ENCODE results near the gene LDOC1.

The LDOC1 gene

DNA sequence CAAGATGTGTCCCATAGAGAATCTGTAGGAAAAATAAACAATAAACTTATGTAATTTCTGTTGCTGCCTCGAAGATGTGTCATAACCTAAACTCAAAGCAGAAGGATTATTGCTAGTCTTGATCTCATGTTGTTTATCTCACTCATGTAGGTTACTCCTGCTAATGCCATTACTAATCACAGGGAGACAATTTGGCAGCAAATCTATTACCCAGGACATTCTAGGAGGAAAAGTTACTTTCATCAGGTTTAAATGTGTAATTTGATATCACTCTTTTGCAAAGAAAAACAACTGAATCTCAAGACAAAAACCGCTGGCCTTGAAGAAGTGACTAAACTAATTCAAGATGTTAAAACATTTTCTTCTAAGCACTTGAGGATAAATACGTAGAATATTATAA is 34.0 kb downstream of the LDOC1 start:
- no peak for TF ChIP-seq ZC3H10 (CRISPR knock-in tag; IDR thresholded peaks at IDR 0.05)
- no peak for TF ChIP-seq OSR1 (CRISPR knock-in tag; IDR thresholded peaks at IDR 0.05)
- TF ChIP-seq, protein P1, sequence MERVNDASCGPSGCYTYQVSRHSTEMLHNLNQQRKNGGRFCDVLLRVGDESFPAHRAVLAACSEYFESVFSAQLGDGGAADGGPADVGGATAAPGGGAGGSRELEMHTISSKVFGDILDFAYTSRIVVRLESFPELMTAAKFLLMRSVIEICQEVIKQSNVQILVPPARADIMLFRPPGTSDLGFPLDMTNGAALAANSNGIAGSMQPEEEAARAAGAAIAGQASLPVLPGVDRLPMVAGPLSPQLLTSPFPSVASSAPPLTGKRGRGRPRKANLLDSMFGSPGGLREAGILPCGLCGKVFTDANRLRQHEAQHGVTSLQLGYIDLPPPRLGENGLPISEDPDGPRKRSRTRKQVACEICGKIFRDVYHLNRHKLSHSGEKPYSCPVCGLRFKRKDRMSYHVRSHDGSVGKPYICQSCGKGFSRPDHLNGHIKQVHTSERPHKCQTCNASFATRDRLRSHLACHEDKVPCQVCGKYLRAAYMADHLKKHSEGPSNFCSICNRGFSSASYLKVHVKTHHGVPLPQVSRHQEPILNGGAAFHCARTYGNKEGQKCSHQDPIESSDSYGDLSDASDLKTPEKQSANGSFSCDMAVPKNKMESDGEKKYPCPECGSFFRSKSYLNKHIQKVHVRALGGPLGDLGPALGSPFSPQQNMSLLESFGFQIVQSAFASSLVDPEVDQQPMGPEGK (CRISPR knock-in tag; IDR thresholded peaks at IDR 0.05; ENCODE audit: borderline replicate concordance) = no peak
- TF ChIP-seq PPARA (CRISPR knock-in tag; IDR thresholded peaks at IDR 0.05; ENCODE audit: borderline replicate concordance) = no peak
- no peak for TF ChIP-seq CSRNP3 (CRISPR knock-in tag; IDR thresholded peaks at IDR 0.05)
- TF ChIP-seq TOX (CRISPR knock-in tag; IDR thresholded peaks at IDR 0.05; ENCODE audit: borderline replicate concordance) = no peak
- no peak for TF ChIP-seq TSHZ2 (CRISPR knock-in tag; IDR thresholded peaks at IDR 0.05)
- TF ChIP-seq SNAI2 (CRISPR knock-in tag; IDR thresholded peaks at IDR 0.05) = no peak
- TF ChIP-seq CSDC2 (CRISPR knock-in tag; IDR thresholded peaks at IDR 0.05) = no peak
- no peak for TF ChIP-seq ZFP30 (CRISPR knock-in tag; IDR thresholded peaks at IDR 0.05)
- TF ChIP-seq ZNF8 (CRISPR knock-in tag; IDR thresholded peaks at IDR 0.05) = no peak
- no peak for TF ChIP-seq RARB (CRISPR knock-in tag; IDR thresholded peaks at IDR 0.05)
- no peak for TF ChIP-seq ARNTL (CRISPR knock-in tag; IDR thresholded peaks at IDR 0.05; ENCODE audit: borderline replicate concordance, low read depth)
- no peak for TF ChIP-seq BACH2 (CRISPR knock-in tag; IDR thresholded peaks at IDR 0.05; ENCODE audit: borderline replicate concordance)
- TF ChIP-seq GLIS3 (CRISPR knock-in tag; IDR thresholded peaks at IDR 0.05) = no peak
- ATAC-seq = no peak

DNA sequence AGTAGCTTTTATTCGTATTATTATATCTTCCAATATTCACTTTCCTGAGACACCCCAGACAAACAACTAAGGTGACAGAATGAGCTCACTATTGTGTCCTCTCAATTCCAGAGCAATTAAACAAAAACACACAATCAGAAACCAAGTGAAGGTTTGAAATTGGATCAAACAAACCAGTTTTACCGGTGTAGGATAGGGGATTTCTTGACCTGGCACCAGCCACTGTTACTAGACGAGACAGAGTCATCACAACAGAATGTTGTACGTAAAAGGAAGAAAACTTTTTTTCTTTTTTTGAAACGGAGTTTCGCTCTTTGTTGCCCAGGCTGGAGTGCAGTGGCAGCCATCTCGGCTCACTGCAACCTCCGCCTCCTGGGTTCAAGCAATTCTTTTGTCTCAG is 43.7 kb downstream of the LDOC1 start:
- TF ChIP-seq GLIS3 (CRISPR knock-in tag; IDR thresholded peaks at IDR 0.05) = no peak
- TF ChIP-seq, protein P1 (CRISPR knock-in tag; IDR thresholded peaks at IDR 0.05; ENCODE audit: borderline replicate concordance) = no peak
- TF ChIP-seq ARNTL (CRISPR knock-in tag; IDR thresholded peaks at IDR 0.05; ENCODE audit: borderline replicate concordance, low read depth) = no peak
- no peak for TF ChIP-seq TOX (CRISPR knock-in tag; IDR thresholded peaks at IDR 0.05; ENCODE audit: borderline replicate concordance)
- no peak for TF ChIP-seq ZNF8 (CRISPR knock-in tag; IDR thresholded peaks at IDR 0.05)
- no peak for TF ChIP-seq ISL1 (CRISPR knock-in tag; IDR thresholded peaks at IDR 0.05)
- no peak for TF ChIP-seq ZNF565 (CRISPR knock-in tag; conservative IDR thresholded peaks at IDR 0.05; ENCODE audit: low read depth)
- TF ChIP-seq ZFP30 (CRISPR knock-in tag; IDR thresholded peaks at IDR 0.05) = no peak
- TF ChIP-seq RARB (CRISPR knock-in tag; IDR thresholded peaks at IDR 0.05) = no peak
- no peak for TF ChIP-seq CREB5 (CRISPR knock-in tag; IDR thresholded peaks at IDR 0.05; ENCODE audit: low read depth)
- no peak for TF ChIP-seq OSR1 (CRISPR knock-in tag; IDR thresholded peaks at IDR 0.05)
- no peak for TF ChIP-seq TSHZ2 (CRISPR knock-in tag; IDR thresholded peaks at IDR 0.05)
- TF ChIP-seq ZNF70 (CRISPR knock-in tag; IDR thresholded peaks at IDR 0.05) = no peak
- TF ChIP-seq CSRNP3 (CRISPR knock-in tag; IDR thresholded peaks at IDR 0.05) = no peak
- no peak for TF ChIP-seq PPARA (CRISPR knock-in tag; IDR thresholded peaks at IDR 0.05; ENCODE audit: borderline replicate concordance)
- TF ChIP-seq TCF4 (CRISPR knock-in tag; IDR thresholded peaks at IDR 0.05; ENCODE audit: borderline replicate concordance) = no peak
- no peak for TF ChIP-seq ZFP3 (CRISPR knock-in tag; IDR thresholded peaks at IDR 0.05)
- TF ChIP-seq SNAI2 (CRISPR knock-in tag; IDR thresholded peaks at IDR 0.05) = no peak
- no peak for TF ChIP-seq CSDC2 (CRISPR knock-in tag; IDR thresholded peaks at IDR 0.05)
- no peak for TF ChIP-seq ESRRG (CRISPR knock-in tag; IDR thresholded peaks at IDR 0.05)
- ATAC-seq = no peak; the same call in 2 of the 3 replicates
